Caco-2 (cell line): ENCODE results near the gene PFN4. TPM values are rescaled to one million over a fixed set of nuclear protein-coding genes. Genes with fewer than 3 reads are reported as not detected.
A peak's percentile ranks its signal among the peaks of the same experiment; 100 is the strongest.

Experiments
- BruUV-seq: library from RNA; stranded (reverse); fragments of 400-500 nt; replicated peaks from 2 replicates; lab custom pipeline; 2021; lab: Mats Ljungman, UMichigan
- CTCF ChIA-PET: fragments of 300-600 bp; sonication (Branson Sonifier 250); formaldehyde crosslinking; loops from one replicate; lab custom pipeline; 2022; ENCODE audit warnings: antibody characterized with exemption; lab: Charles Lee
- POLR2A ChIA-PET: fragments of 300-600 bp; sonication (Branson Sonifier 250); formaldehyde crosslinking; loops from one replicate; lab custom pipeline; 2022; ENCODE audit warnings: antibody characterized with exemption; lab: Charles Lee
- DNase-seq, 2 experiments: peaks; one replicate each; pipeline versions ENCODE4 v3.0.0 to v3.0.0-alpha.2; 2020 to 2022
- H3K27me3 ChIP-seq: replicated peaks from 2 replicates; pipeline ENCODE4 v1.6.0; 2011; ENCODE audit warnings: low read length; ENCODE audit not compliant: control insufficient read depth, insufficient read depth
- H3K36me3 ChIP-seq: 2 replicates; pipeline ENCODE4 v1.5.1; 2011; ENCODE audit warnings: low read length; ENCODE audit not compliant: control insufficient read depth, insufficient read depth
- H3K4me1 ChIP-seq: fragments of 250-450 bp; sonication (Bioruptor Pico); 2 replicates; pipeline ENCODE4 v1.5.1; 2020; ENCODE audit warnings: mild to moderate bottlenecking
- H3K4me3 ChIP-seq: 2 replicates; pipeline ENCODE4 v1.5.1; 2011; ENCODE audit warnings: low read depth, mild to moderate bottlenecking, control low read depth, low read length
- H3K9me3 ChIP-seq: fragments of 250-450 bp; sonication (Bioruptor Pico); 2 replicates; pipeline ENCODE4 v1.5.1; 2020; ENCODE audit warnings: mild to moderate bottlenecking, moderate library complexity
- H3K27ac Mint-ChIP-seq: one replicate; pipeline ENCODE4 v1.8.0; 2022; ENCODE audit warnings: mixed read lengths; ENCODE audit not compliant: unreplicated experiment
- H3K27me3 Mint-ChIP-seq: one replicate; pipeline ENCODE4 v1.8.0; 2022; ENCODE audit warnings: mixed read lengths; ENCODE audit not compliant: insufficient read depth, unreplicated experiment
- H3K36me3 Mint-ChIP-seq: one replicate; pipeline ENCODE4 v1.8.0; 2022; ENCODE audit warnings: mild to moderate bottlenecking, mixed read lengths; ENCODE audit not compliant: insufficient read depth, unreplicated experiment
- H3K4me1 Mint-ChIP-seq: one replicate; pipeline ENCODE4 v1.8.0; 2022; ENCODE audit warnings: low read depth, mixed read lengths; ENCODE audit not compliant: unreplicated experiment
- H3K4me3 Mint-ChIP-seq: one replicate; pipeline ENCODE4 v1.8.0; 2022; ENCODE audit warnings: mild to moderate bottlenecking, moderate library complexity, mixed read lengths; ENCODE audit not compliant: unreplicated experiment
- H3K9me3 Mint-ChIP-seq: one replicate; pipeline ENCODE4 v1.8.0; 2022; ENCODE audit warnings: mixed read lengths; ENCODE audit not compliant: unreplicated experiment
- intact Hi-C: fragments of 100-400 bp; cut with micrococcal nuclease; formaldehyde crosslinking; loops from one replicate; pipeline ENCODE4 v1.10.0; 2022; ENCODE audit not compliant: unreplicated experiment
- total RNA-seq: library from RNA; stranded (reverse); gene quantifications from 2 replicates; pipeline ENCODE4 v1.2.3, GENCODE V29; 2022
- TF ChIP-seq, protein P1 (sequence below), 2 experiments: fragments of 200-600 bp in 1 of 2; IDR thresholded peaks; 1 replicate in 1 of 2; 2 replicates in 1 of 2; pipeline versions ENCODE4 v1.5.1 to v1.8.0; 2011 to 2022; ENCODE audit warnings: antibody characterized with exemption in 1 of 2, control low read depth in 1 of 2, inconsistent platforms in 1 of 2, low read depth in 1 of 2, low read length in 1 of 2, mild to moderate bottlenecking in 1 of 2, moderate library complexity in 1 of 2; ENCODE audit not compliant: insufficient read depth in 1 of 2, severe bottlenecking in 1 of 2, unreplicated experiment in 1 of 2

PFN4 gene
- total RNA-seq, 1 experiment from 2014 or later, result 1.4 TPM

DNA sequence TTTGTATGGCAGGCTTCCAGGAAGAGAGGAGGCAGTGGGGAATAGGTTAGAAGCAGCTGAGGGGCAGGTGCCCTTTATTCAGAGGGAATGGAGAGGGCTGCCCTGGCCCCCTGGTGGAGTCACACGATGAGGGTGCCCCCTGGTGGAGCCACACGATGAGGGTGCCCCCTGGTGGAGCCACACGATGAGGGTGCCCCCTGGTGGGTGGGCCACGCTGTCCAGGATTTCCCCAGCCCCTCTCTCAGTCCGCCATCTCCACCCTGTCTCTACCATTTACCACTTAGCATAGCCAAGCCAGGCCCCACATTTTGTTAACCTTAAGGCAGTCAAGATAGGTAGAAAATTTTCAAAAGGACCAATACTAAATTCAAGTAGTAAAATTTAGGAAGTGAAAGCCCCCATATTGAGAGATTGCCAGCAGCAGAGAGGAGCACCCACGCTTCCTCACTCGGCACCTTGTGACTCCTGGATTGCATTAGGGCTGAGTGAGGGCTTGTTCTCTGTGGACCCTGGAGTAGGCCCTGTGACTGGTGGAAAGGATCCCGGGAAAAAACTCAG lies 41.4 kb upstream of the PFN4 start:
- ChIA-PET POLR2A (no interaction called here), CTCF (interaction anchor here (0.6 to 1.5 kb wide), 5 partner anchors 10 to 237 kb away, joined by 3 to 15 read pairs (median 5); partner anchors contain the start of genes ATAD2B and SF3B6)
- Mint-ChIP-seq H3K4me3 (no peak overlapping the region), H3K36me3 (no peaks in the 10 kb centered on the region), H3K9me3 (peaks cover 12% of the 10 kb centered on the region), H3K27me3 (peaks cover 2% of the 10 kb centered on the region), H3K27ac (no peak overlapping the region), H3K4me1 (no peaks in the 10 kb centered on the region)
- H3K36me3 ChIP-seq, result no peaks in the 10 kb centered on the region
- TF ChIP-seq, protein P1, sequence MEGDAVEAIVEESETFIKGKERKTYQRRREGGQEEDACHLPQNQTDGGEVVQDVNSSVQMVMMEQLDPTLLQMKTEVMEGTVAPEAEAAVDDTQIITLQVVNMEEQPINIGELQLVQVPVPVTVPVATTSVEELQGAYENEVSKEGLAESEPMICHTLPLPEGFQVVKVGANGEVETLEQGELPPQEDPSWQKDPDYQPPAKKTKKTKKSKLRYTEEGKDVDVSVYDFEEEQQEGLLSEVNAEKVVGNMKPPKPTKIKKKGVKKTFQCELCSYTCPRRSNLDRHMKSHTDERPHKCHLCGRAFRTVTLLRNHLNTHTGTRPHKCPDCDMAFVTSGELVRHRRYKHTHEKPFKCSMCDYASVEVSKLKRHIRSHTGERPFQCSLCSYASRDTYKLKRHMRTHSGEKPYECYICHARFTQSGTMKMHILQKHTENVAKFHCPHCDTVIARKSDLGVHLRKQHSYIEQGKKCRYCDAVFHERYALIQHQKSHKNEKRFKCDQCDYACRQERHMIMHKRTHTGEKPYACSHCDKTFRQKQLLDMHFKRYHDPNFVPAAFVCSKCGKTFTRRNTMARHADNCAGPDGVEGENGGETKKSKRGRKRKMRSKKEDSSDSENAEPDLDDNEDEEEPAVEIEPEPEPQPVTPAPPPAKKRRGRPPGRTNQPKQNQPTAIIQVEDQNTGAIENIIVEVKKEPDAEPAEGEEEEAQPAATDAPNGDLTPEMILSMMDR (IDR thresholded peaks at IDR 0.05; ENCODE audit: insufficient read depth in 1 of 2, low read depth in 1 of 2, low read length in 1 of 2, severe bottlenecking in 1 of 2, unreplicated experiment in 1 of 2), result peak; percentile 93 to 99
- H3K9me3 ChIP-seq, result no peaks in the 10 kb centered on the region
- no peak overlapping the region for H3K4me3 ChIP-seq
- H3K4me1 ChIP-seq, result no peaks in the 10 kb centered on the region
- intact Hi-C loops, result loop anchor here (1.0 to 10.0 kb wide), 4 partner anchors 80 to 340 kb away; partner anchors contain the start of genes ATAD2B, SF3B6 and TP53I3
- BruUV-seq, result no TSS peak
- no peaks in the 10 kb centered on the region; the same call in 1 of the 2 replicates for H3K27me3 ChIP-seq
- peak; percentile 66 to 84 for DNase-seq

DNA sequence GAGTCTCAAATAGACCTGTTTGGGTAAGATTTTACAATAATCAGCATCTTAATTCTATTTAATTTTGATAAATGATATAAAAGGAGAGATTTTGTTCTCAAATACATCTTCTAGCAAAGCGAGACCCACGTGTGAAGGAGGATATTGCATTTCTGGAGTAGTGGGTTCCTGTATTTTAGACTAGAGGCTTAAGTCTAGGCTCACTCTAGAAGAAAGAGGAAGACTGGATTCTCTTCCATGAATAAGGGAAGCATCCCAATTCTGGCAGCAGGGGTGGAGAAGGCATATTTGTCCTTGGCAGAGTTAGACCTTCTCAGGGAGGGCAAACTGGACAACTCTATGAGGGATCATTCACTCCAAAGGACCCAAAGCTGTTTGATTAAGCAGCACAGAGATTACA lies 40.5 kb upstream of the PFN4 start:
- Mint-ChIP-seq H3K36me3 (no peaks in the 10 kb centered on the region), H3K9me3 (peaks cover 12% of the 10 kb centered on the region), H3K4me1 (no peaks in the 10 kb centered on the region), H3K27me3 (peaks cover 2% of the 10 kb centered on the region), H3K4me3 (no peak overlapping the region), H3K27ac (no peak overlapping the region)
- TF ChIP-seq, protein P1 (IDR thresholded peaks at IDR 0.05; ENCODE audit: insufficient read depth in 1 of 2, low read depth in 1 of 2, low read length in 1 of 2, severe bottlenecking in 1 of 2, unreplicated experiment in 1 of 2), result no peak
- Histone ChIP-seq H3K4me1 (no peaks in the 10 kb centered on the region), H3K4me3 (no peak overlapping the region), H3K27me3 (no peaks in the 10 kb centered on the region; the same call in 1 of the 2 replicates), H3K36me3 (no peaks in the 10 kb centered on the region), H3K9me3 (no peaks in the 10 kb centered on the region)
- no TSS peak for BruUV-seq
- ChIA-PET CTCF (interaction anchor here (0.6 to 1.5 kb wide), 5 partner anchors 9 to 236 kb away, joined by 3 to 15 read pairs (median 5); partner anchors contain the start of genes ATAD2B and SF3B6), POLR2A (interaction anchor here (0.8 kb wide), 1 partner anchor 80 kb away, joined by 3 read pairs; no protein-coding TSS in a partner anchor)
- no peak for DNase-seq
- intact Hi-C loops, result loop anchor here (10.0 kb wide), 1 partner anchor 239 kb away; the partner anchor contains the start of gene ATAD2B

DNA sequence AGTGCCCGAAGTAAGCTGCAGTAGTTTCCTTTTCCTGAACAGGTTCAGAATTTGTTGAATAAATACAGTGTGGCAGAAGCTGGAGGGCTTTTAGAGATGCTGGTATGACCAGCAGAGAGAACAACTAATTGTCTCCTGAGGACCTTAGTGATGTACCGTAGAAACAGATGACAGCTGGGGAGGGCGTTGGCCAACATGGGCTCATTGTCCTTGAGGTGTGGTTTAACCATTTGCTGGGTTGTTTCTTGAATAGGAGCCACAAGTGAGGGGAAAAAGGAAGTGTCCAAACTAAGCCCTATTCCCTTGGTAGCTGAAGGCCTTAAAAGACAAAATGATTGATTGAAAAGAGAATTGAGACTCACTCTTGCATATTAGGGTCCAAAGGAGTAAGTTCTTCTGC lies 40.1 kb upstream of the PFN4 start:
- POLR2A ChIA-PET, result interaction anchor here (0.8 kb wide), 1 partner anchor 79 kb away, joined by 3 read pairs; no protein-coding TSS in a partner anchor
- CTCF ChIA-PET, result interaction anchor here (1.5 kb wide), 1 partner anchor 79 kb away, joined by 15 read pairs; no protein-coding TSS in a partner anchor
- no TSS peak for BruUV-seq
- Mint-ChIP-seq H3K36me3 (no peaks in the 10 kb centered on the region), H3K4me1 (no peaks in the 10 kb centered on the region), H3K4me3 (no peak overlapping the region), H3K9me3 (peaks cover 12% of the 10 kb centered on the region), H3K27me3 (peaks cover 2% of the 10 kb centered on the region), H3K27ac (no peak overlapping the region)
- no peaks in the 10 kb centered on the region for H3K9me3 ChIP-seq
- no peaks in the 10 kb centered on the region for H3K4me1 ChIP-seq
- no peak for DNase-seq
- TF ChIP-seq, protein P1 (IDR thresholded peaks at IDR 0.05; ENCODE audit: insufficient read depth in 1 of 2, low read depth in 1 of 2, low read length in 1 of 2, severe bottlenecking in 1 of 2, unreplicated experiment in 1 of 2), result no peak
- no peak overlapping the region for H3K4me3 ChIP-seq
- H3K36me3 ChIP-seq, result no peaks in the 10 kb centered on the region
- intact Hi-C loops, result loop anchor here (10.0 kb wide), 1 partner anchor 238 kb away; the partner anchor contains the start of gene ATAD2B
- H3K27me3 ChIP-seq, result no peaks in the 10 kb centered on the region; the same call in 1 of the 2 replicates
